Body of pancreas (tissue), 4 donors: Measurements from ENCODE around the gene RGS6.

Experiments used
- CTCF ChIP-seq, 7 experiments: fragments of 450-650 bp in 4 of 7; fragments of 200-600 bp in 3 of 7; sonication (generic) in 3 of 7; IDR thresholded peaks; one replicate each; pipeline ENCODE4 v1.5.1; 2016 to 2019; ENCODE audit warnings: antibody characterized with exemption in 7 of 7
- POLR2A ChIP-seq, 3 donors: fragments of 450-650 bp; IDR thresholded peaks; one replicate each; pipeline ENCODE4 v1.6.1; 2016; ENCODE audit warnings: antibody characterized with exemption in 3 of 3, mild to moderate bottlenecking in 2 of 3

GRCh38 chr14:72311516-72311915 is 379.3 kb downstream of the RGS6 start:
- TF ChIP-seq CTCF (IDR thresholded peaks at IDR 0.05) (no peak), POLR2A (IDR thresholded peaks at IDR 0.05) (no peak)
